Endodermal cell (in vitro differentiated cells): ENCODE data around the gene TMEM185A. TPM values are rescaled to one million over a fixed set of nuclear protein-coding genes. Genes with fewer than 3 reads are reported as not detected.
"Not testable (repeated sequence)": the region's sequence is repeated elsewhere in the genome, so short reads cannot be mapped to it uniquely, and the experiment has no call there.

ENCODE experiments used
- DNase-seq: peaks from one replicate; pipeline ENCODE4 v3.0.0-alpha.2; 2017
- H3K27ac ChIP-seq: 2 replicates; pipeline ENCODE4 v1.5.1; 2013; ENCODE audit warnings: mild to moderate bottlenecking, low read depth, low read length, moderate library complexity
- H3K27me3 ChIP-seq: 2 replicates; pipeline ENCODE4 v1.6.1; 2013; ENCODE audit warnings: mild to moderate bottlenecking, low read length, moderate library complexity; ENCODE audit not compliant: insufficient read depth, control insufficient read depth, poor library complexity, severe bottlenecking
- H3K36me3 ChIP-seq: 2 replicates; pipeline ENCODE4 v1.7.0; 2013; ENCODE audit warnings: mild to moderate bottlenecking, low read length, moderate library complexity; ENCODE audit not compliant: control insufficient read depth, insufficient read depth
- H3K4me1 ChIP-seq: one replicate; pipeline ENCODE4 v1.7.0; 2013; ENCODE audit warnings: low read length; ENCODE audit not compliant: control insufficient read depth, insufficient read depth
- H3K4me3 ChIP-seq: 2 replicates; pipeline ENCODE4 v1.5.1; 2013; ENCODE audit warnings: mild to moderate bottlenecking, low read length, moderate library complexity
- H3K9ac ChIP-seq: 2 replicates; pipeline ENCODE4 v1.6.1; 2013; ENCODE audit warnings: mild to moderate bottlenecking, low read length, moderate library complexity; ENCODE audit not compliant: poor library complexity, severe bottlenecking; ENCODE audit errors: extremely low read depth
- H3K9me3 ChIP-seq: 2 replicates; pipeline ENCODE4 v1.6.1; 2013; ENCODE audit warnings: mild to moderate bottlenecking, low read length, moderate library complexity; ENCODE audit not compliant: control insufficient read depth
- H3K27ac Mint-ChIP-seq: 2 replicates; pipeline ENCODE4 v1.8.0; 2020; ENCODE audit warnings: mixed read lengths
- H3K27me3 Mint-ChIP-seq: 2 replicates; pipeline ENCODE4 v1.8.0; 2021; ENCODE audit warnings: mild to moderate bottlenecking, mixed read lengths; ENCODE audit not compliant: insufficient read depth
- H3K36me3 Mint-ChIP-seq: 2 replicates; pipeline ENCODE4 v1.8.0; 2020; ENCODE audit warnings: low read depth, mixed read lengths
- H3K4me1 Mint-ChIP-seq: 2 replicates; pipeline ENCODE4 v1.8.0; 2020; ENCODE audit warnings: mixed read lengths
- H3K4me3 Mint-ChIP-seq: 2 replicates; pipeline ENCODE4 v1.8.0; 2020; ENCODE audit warnings: mild to moderate bottlenecking, moderate library complexity, mixed read lengths
- H3K9me3 Mint-ChIP-seq: 2 replicates; pipeline ENCODE4 v1.8.0; 2020; ENCODE audit warnings: mild to moderate bottlenecking, mixed read lengths
- WGBS, 2 experiments: methylation state at CpG; one replicate each; pipeline versions ENCODE4 v1.1.5 to v1.1.7; 2013; ENCODE audit warnings: missing lambda C conversion rate in 2 of 2, mixed read lengths in 1 of 2; ENCODE audit not compliant: insufficient coverage in 1 of 2, insufficient read length in 1 of 2; 5-methylcytosine and 5-hydroxymethylcytosine counted together
- total RNA-seq, 2 donors: library from RNA; stranded (reverse); fragmentation: NEBNext Ultra II Directional in 1 of 2; extraction: Animal tissue kit (Norgen Biotek cat#: 25700) in 1 of 2; gene quantifications; 2 replicates in 1 of 2; 3 replicates in 1 of 2; pipeline ENCODE4 v1.2.1, GENCODE V29; 2021
- TF ChIP-seq, protein P1 (sequence below): fragments of 200-600 bp; sonication (generic); conservative IDR thresholded peaks from 2 replicates; pipeline ENCODE4 v1.5.0; 2021; ENCODE audit warnings: antibody characterized with exemption, mild to moderate bottlenecking

Gene TMEM185A
- total RNA-seq, 2 donors from 2014 or later, result 60.1 to 66.3 TPM

- WGBS, 2 experiments, result 89 to 100% methylated on average over 1 to 3 of the region's 3 CpGs
- no peaks in the 10 kb centered on the region for H3K36me3 Mint-ChIP-seq
- no peak overlapping the region for H3K27ac ChIP-seq
- H3K4me1 ChIP-seq, result peaks cover 4% of the 10 kb centered on the region
- peaks cover 50% of the 10 kb centered on the region for H3K4me1 Mint-ChIP-seq
- TF ChIP-seq, protein P1, sequence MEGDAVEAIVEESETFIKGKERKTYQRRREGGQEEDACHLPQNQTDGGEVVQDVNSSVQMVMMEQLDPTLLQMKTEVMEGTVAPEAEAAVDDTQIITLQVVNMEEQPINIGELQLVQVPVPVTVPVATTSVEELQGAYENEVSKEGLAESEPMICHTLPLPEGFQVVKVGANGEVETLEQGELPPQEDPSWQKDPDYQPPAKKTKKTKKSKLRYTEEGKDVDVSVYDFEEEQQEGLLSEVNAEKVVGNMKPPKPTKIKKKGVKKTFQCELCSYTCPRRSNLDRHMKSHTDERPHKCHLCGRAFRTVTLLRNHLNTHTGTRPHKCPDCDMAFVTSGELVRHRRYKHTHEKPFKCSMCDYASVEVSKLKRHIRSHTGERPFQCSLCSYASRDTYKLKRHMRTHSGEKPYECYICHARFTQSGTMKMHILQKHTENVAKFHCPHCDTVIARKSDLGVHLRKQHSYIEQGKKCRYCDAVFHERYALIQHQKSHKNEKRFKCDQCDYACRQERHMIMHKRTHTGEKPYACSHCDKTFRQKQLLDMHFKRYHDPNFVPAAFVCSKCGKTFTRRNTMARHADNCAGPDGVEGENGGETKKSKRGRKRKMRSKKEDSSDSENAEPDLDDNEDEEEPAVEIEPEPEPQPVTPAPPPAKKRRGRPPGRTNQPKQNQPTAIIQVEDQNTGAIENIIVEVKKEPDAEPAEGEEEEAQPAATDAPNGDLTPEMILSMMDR, result no peak
- peaks cover 70% of the 10 kb centered on the region for H3K9me3 Mint-ChIP-seq
- H3K4me3 ChIP-seq, result peak overlapping the region; percentile 96
- no peaks in the 10 kb centered on the region for H3K27me3 ChIP-seq
- H3K4me3 Mint-ChIP-seq, result no peak overlapping the region
- no peak overlapping the region for H3K9ac ChIP-seq
- H3K36me3 ChIP-seq, result peaks cover 17% of the 10 kb centered on the region
- H3K27ac Mint-ChIP-seq, result no peak overlapping the region
- no peaks in the 10 kb centered on the region for H3K9me3 ChIP-seq
- H3K27me3 Mint-ChIP-seq, result peaks cover 14% of the 10 kb centered on the region
- no peak for DNase-seq
Observed at GRCh38 chrX:149628280-149628679, 3.3 kb downstream of the TMEM185A start.

GRCh38 chrX:149626829-149627228, 4.8 kb downstream of the TMEM185A start:
- not testable (repeated sequence) for H3K4me1 ChIP-seq, H3K9me3 ChIP-seq, H3K36me3 Mint-ChIP-seq, H3K27me3 ChIP-seq, H3K27me3 Mint-ChIP-seq, H3K9ac ChIP-seq, H3K27ac ChIP-seq
- Histone ChIP-seq H3K36me3 (peaks cover 20% of the 10 kb centered on the region), H3K4me3 (peak overlapping the region; percentile 64)
- Mint-ChIP-seq H3K9me3 (peaks cover 66% of the 10 kb centered on the region), H3K4me1 (peaks cover 50% of the 10 kb centered on the region), H3K4me3 (peak overlapping the region; percentile 41), H3K27ac (peak overlapping the region; percentile 80)
- DNase-seq, result peak; percentile 64
- 49 to 100% methylated on average over 1 to 5 of the region's 8 CpGs for WGBS, 2 experiments

- WGBS, 2 experiments, result no CpG with 5 or more reads among the region's 1 CpG
- Mint-ChIP-seq H3K9me3 (peaks cover 38% of the 10 kb centered on the region), H3K36me3 (peaks cover 12% of the 10 kb centered on the region)
- H3K36me3 ChIP-seq, result peaks cover 20% of the 10 kb centered on the region
- not testable (repeated sequence) for H3K9ac ChIP-seq, H3K4me3 ChIP-seq, H3K27ac ChIP-seq, DNase-seq, H3K4me3 Mint-ChIP-seq, H3K4me1 ChIP-seq, H3K27me3 Mint-ChIP-seq, H3K27me3 ChIP-seq, H3K9me3 ChIP-seq, H3K4me1 Mint-ChIP-seq, H3K27ac Mint-ChIP-seq
Observed at GRCh38 chrX:149619662-149620061, 11.9 kb downstream of the TMEM185A start.

GRCh38 chrX:149618871-149619270, 12.7 kb downstream of the TMEM185A start:
- no peak overlapping the region for H3K4me3 Mint-ChIP-seq

More at GRCh38 chrX:149618871-149619270, 12.7 kb downstream of the TMEM185A start:
- H3K4me1 ChIP-seq, result peaks cover 4% of the 10 kb centered on the region
- DNase-seq, result no peak
- Mint-ChIP-seq H3K27ac (no peak overlapping the region), H3K36me3 (peaks cover 12% of the 10 kb centered on the region), H3K27me3 (no peaks in the 10 kb centered on the region), H3K4me1 (peaks cover 2% of the 10 kb centered on the region), H3K9me3 (peaks cover 39% of the 10 kb centered on the region)
- TF ChIP-seq, protein P1, result no peak
- H3K4me3 ChIP-seq, result no peak overlapping the region
- peaks cover 20% of the 10 kb centered on the region for H3K36me3 ChIP-seq
- H3K9me3 ChIP-seq, result no peaks in the 10 kb centered on the region
- WGBS, 2 experiments, result 100% methylated on average over 1 of the region's 3 CpGs
- no peak overlapping the region for H3K9ac ChIP-seq
- no peaks in the 10 kb centered on the region for H3K27me3 ChIP-seq
- no peak overlapping the region for H3K27ac ChIP-seq
